GM19438 (cell line): ENCODE data around the gene ZNF385A.

Source experiments
- ATAC-seq: cut with Tn5 transposase; IDR thresholded peaks from one replicate; pipeline ENCODE4 v1.9.1; 2021; ENCODE audit warnings: low read depth; ENCODE audit not compliant: unreplicated experiment

Gene ZNF385A

DNA sequence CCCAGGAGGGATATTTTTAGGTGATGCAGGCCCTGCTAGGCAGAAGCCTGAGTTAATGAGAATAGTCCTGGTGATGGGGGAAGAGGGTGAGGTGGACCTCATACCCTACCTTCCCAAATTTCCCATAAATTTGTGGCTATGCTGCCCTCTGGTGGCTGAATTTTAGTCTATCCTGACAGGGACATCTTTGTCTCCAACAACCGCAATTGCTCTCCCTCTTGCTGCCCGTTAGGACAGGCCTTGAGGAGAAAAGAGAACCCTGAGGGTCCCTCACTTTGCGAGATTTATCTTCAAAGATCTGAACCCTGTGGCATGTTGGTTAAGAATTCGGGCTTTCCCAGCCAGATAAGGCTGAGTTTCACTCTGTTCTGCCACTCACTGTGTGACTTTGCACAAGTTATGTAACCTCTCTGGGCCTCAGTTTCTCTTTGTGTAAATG lies 9.8 kb upstream of the ZNF385A start:
- ATAC-seq: no peak

GRCh38 chr12:54393743-54394142 lies 9.2 kb upstream of the ZNF385A start:
- ATAC-seq: no peak

DNA sequence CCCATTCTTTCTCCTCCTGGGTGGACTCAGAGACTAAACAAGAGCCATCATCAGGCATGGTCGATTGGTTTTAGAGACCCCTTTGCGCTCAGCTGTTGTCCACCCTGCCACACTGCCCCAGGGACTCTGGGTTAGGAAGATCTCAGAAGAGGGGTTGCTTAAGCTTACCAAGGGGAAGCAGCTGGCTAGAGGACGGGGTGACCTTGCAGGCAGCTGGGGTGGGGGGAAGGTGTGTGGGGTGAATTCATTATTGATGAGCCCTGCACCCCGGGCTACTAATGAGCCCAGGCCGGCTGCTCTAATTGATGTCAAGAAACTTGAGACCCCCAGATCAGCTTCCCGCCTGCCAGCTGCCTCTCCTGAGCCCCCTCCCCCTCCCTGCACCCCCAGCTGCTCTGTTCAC lies 8.7 kb upstream of the ZNF385A start:
- no peak for ATAC-seq

GRCh38 chr12:54392485-54393206 lies 8.1 kb upstream of the ZNF385A start:
- ATAC-seq: no peak

GRCh38 chr12:54390668-54391551 lies 6.4 kb upstream of the ZNF385A start:
- ATAC-seq: no peak

GRCh38 chr12:54390176-54390667 lies 5.7 kb upstream of the ZNF385A start:
- ATAC-seq: no peak

DNA sequence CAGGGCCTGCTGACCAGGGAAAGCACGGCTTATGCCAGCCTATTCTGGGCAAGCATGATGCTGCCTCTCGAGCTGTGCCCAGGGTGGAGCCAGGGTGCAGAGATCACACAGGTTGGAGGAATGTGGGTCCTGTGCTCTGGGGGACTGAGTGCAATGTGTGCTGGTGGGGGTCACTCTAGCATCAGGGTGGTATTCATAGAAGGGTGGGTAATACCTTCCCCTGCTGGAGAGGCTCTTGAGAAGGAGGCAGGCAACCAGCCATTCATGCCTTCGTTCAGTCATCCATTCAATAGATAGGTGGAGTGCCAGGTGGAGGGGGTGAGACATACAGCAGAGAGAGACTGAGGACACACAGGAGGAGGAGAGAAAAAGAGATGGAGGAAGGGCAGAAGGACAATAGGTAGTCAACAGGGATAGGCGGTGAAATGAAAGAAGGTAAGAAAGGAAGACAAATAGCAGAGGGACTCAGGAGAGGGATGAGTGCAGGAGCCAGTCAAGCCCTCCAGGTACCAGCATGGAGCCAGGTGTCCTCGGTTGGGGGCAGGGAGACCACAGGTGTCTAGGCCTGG lies 5.2 kb upstream of the ZNF385A start:
- no peak for ATAC-seq

DNA sequence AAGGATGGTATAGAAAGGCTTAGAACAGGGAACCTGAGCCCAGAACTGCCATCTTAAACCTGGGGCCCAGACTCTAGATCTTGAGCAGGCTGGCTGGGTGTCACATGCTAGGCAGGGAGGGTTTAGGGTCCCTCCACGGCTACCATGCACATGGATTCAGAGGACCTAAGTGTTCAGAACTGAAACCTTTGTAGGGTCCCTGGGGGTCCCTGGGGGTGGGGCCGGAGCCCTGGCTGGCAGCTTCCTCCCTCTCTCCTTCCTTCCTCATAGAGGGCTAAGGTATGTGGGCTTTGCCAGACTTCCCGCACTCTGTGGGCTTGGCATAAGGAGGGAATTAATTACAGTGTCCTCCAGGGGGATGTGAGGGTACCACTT lies 4.6 kb upstream of the ZNF385A start:
- no peak for ATAC-seq

DNA sequence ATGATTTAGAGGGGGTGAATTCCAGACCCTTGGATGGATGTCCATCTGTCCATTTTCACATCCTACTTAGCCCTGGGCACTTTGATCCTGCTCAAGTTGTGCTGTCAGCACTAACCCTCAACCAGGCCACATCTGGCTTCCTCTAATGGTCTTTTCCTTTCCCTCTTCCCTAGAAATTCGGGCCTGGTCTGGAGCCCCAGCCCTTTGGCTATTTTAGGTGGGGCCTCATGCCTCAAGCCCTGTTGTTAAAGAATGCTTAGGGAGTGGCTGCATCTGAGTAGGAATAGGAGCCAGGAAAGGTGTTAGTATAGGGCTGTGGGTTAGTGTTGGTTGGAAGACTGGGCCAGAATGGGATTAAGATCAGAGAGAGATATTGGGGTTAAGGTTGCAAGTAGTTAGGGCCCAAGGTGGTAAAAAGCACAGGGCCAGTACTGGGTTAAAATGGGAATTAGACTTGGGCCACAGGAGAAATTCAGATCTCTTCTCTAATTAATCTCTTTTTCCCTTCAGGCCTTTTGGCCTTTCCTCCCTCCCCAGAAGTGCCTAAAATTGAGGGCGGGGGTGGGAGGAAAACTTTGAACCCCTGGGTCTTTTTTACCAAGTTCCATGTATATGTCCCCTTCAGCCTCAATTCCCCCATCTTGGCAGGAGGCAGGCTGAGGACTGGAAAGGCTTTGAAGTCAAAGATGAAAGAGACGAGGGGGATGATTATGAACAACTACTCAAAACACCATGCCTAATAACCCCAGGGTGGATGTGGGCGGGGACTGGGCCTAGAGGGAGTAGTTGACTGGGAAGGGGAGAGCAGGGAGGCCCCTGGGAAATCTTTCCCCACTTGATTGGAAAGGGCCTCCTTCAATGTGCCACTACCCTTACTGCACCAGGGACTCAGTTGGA lies 4.0 kb upstream of the ZNF385A start:
- no peak for ATAC-seq

- no peak for ATAC-seq
Measured at GRCh38 chr12:54387114-54387467, 2.6 kb upstream of the ZNF385A start.

DNA sequence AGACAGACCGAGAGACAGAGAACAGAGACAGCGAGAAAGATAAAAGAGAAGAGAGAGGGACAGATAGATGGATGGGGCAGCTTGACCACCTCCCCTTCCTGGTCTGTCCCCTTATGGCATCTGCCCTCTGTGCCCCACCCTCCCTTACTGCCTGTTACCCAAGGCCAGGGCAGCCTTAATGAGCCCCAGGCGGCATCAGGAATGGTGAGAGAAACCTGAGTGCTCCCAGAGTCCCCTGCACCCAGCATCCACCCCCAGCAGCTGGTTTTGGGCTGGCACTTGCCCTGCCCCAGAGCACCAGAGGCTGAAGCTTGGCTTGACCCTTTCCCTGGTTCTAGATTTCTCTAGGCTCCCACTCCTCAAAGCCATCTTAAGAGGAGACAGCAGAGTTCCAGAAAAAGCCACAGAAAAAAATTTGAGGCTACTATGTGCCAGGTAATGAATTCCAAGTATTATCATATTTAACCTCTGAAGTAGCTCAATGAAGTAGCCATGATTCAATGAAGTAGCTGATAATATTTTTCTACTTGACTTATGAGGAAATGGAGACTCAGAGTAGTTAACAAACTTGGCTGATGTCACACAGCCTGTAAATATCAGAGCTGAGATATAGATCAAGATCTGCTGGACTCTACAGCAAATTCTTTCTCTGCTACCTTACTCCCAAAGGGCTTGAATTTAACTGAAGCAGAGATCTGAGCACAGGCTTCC lies 2.0 kb upstream of the ZNF385A start:
- no peak for ATAC-seq

GRCh38 chr12:54385251-54385914 lies 850 bp upstream of the ZNF385A start:
- ATAC-seq: peak; percentile 56

- ATAC-seq: no peak
Measured at GRCh38 chr12:54383041-54383609, 1.4 kb downstream of the ZNF385A start.

GRCh38 chr12:54381136-54381535 lies 3.4 kb downstream of the ZNF385A start:
- no peak for ATAC-seq

GRCh38 chr12:54379398-54380201 lies 4.9 kb downstream of the ZNF385A start:
- ATAC-seq: peak; percentile 80

- ATAC-seq: no peak
Measured at GRCh38 chr12:54378796-54379397, 5.6 kb downstream of the ZNF385A start.

DNA sequence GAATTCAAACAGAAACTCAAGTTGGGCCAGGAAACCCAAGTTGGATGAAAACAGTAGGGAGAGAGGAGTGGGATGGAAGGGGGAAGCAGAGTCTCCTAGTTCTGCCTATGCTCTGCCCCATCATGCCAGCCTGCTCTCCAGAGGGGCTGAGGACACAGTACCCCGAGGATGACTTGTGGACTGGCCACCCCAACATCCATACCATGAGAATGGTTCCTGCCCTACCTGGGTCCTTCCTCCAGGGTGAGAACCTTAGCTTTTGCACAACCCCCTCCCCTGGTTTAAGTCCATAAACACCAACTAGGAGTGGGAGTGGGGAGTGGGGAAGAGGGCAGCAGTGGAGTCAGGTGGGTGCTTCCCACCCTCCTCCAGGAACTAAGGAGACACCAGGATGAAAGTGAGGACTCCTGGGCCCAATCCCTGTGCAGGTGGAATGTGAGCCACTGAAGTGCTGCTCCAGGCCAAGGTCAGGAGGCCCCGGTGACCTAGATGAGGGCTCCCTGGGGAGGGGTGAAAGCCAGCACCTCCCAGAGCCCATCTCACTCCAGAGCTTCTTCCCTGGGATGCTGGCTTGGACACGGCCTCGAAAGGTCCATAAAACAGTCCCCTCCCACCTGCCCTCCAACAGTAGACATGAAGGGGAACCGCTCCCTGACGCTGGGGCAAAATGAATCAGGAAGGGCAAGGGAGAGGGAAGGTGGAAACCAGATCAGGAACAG lies 6.6 kb downstream of the ZNF385A start:
- no peak for ATAC-seq
